K562 (cell line): ENCODE data around the gene CPT1C. TPM values are rescaled to one million over a fixed set of nuclear protein-coding genes. Genes with fewer than 3 reads are reported as not detected.

ENCODE experiments used
- ARID1B ChIP-seq: fragments of 450-650 bp; IDR thresholded peaks from 2 replicates; pipeline ENCODE4 v1.6.1; 2016; ENCODE audit warnings: antibody characterized with exemption, mild to moderate bottlenecking, inconsistent platforms
- BACH1 ChIP-seq: fragments of 200-800 bp; sonication (Bioruptor generic); IDR thresholded peaks from 2 replicates; pipeline ENCODE4 v1.6.1; 2016; ENCODE audit warnings: missing genetic modification characterization, missing compliant biosample characterization
- CHAMP1 ChIP-seq: fragments of 450-650 bp; IDR thresholded peaks from 2 replicates; pipeline ENCODE4 v1.6.1; 2016; ENCODE audit warnings: mild to moderate bottlenecking
- EHMT2 ChIP-seq: fragments of 450-650 bp; IDR thresholded peaks from 2 replicates; pipeline ENCODE4 v1.6.1; 2018; ENCODE audit warnings: antibody characterized with exemption
- EZH2 ChIP-seq: IDR thresholded peaks from 2 replicates; pipeline ENCODE4 v1.6.1; 2012; ENCODE audit warnings: low read depth, mild to moderate bottlenecking, inconsistent platforms, low read length, borderline replicate concordance
- FOS ChIP-seq: IDR thresholded peaks from 3 replicates; pipeline ENCODE4 v1.6.1; 2011; ENCODE audit not compliant: insufficient read length; ENCODE audit errors: extremely low read depth
- GTF2B ChIP-seq: IDR thresholded peaks from 2 replicates; pipeline ENCODE4 v1.6.1; 2011; ENCODE audit not compliant: insufficient read length; ENCODE audit errors: extremely low read depth
- HDAC6 ChIP-seq: IDR thresholded peaks from 2 replicates; pipeline ENCODE4 v1.6.1; 2012; ENCODE audit warnings: low read depth, mild to moderate bottlenecking, control low read depth, inconsistent platforms, low read length, moderate library complexity
- JUNB ChIP-seq: fragments of 450-650 bp; formaldehyde crosslinking; conservative IDR thresholded peaks from 2 replicates; pipeline ENCODE4 v1.4.0; 2020; ENCODE audit warnings: mild to moderate bottlenecking
- KDM1A ChIP-seq, 2 experiments: fragments of 450-650 bp; IDR thresholded peaks; 2 replicates each; pipeline ENCODE4 v1.6.1; 2016; ENCODE audit warnings: mild to moderate bottlenecking in 2 of 2
- MEIS2 ChIP-seq: fragments of 450-650 bp; IDR thresholded peaks from 2 replicates; pipeline ENCODE4 v1.6.1; 2014; ENCODE audit warnings: mild to moderate bottlenecking; ENCODE audit not compliant: partially characterized antibody
- NR1H2 ChIP-seq: sonication (generic); formaldehyde crosslinking; IDR thresholded peaks from 2 replicates; pipeline ENCODE4 v1.4.0; 2020; ENCODE audit warnings: mild to moderate bottlenecking, missing genetic modification reagents
- POLR2B ChIP-seq: fragments of 450-650 bp; IDR thresholded peaks from 2 replicates; pipeline ENCODE4 v1.6.1; 2018; ENCODE audit warnings: low read depth; ENCODE audit not compliant: partially characterized antibody
- PREB ChIP-seq: sonication (generic); formaldehyde crosslinking; IDR thresholded peaks from 2 replicates; pipeline ENCODE4 v1.8.1; 2023; ENCODE audit warnings: mild to moderate bottlenecking, missing genetic modification reagents
- PTBP1 ChIP-seq: fragments of 200-400 bp; formaldehyde crosslinking; IDR thresholded peaks from 2 replicates; pipeline ENCODE4 v1.6.1; 2017; ENCODE audit warnings: low read depth, low read length
- PYGO2 ChIP-seq: fragments of 450-650 bp; IDR thresholded peaks from 2 replicates; pipeline ENCODE4 v1.6.1; 2016; ENCODE audit warnings: mild to moderate bottlenecking, missing genetic modification characterization, moderate library complexity, missing compliant biosample characterization
- RBM17 ChIP-seq: fragments of 200-400 bp; formaldehyde crosslinking; IDR thresholded peaks from 2 replicates; pipeline ENCODE4 v1.6.1; 2017; ENCODE audit warnings: low read depth, mild to moderate bottlenecking, low read length, borderline replicate concordance
- RFX1 ChIP-seq: fragments of 450-650 bp; IDR thresholded peaks from 2 replicates; pipeline ENCODE4 v1.6.1; 2016; ENCODE audit warnings: mild to moderate bottlenecking, moderate library complexity
- RFX7 ChIP-seq: fragments of 250-450 bp; sonication (Bioruptor Pico); IDR thresholded peaks from 2 replicates; pipeline ENCODE4 v1.5.1; 2021; ENCODE audit warnings: mild to moderate bottlenecking
- SIN3A ChIP-seq, 2 experiments: fragments of 150-350 bp in 1 of 2; IDR thresholded peaks; 2 replicates each; pipeline ENCODE4 v1.6.1; 2011 to 2016; ENCODE audit warnings: borderline replicate concordance in 2 of 2, low read depth in 2 of 2, low read length in 2 of 2, mild to moderate bottlenecking in 2 of 2, moderate library complexity in 2 of 2; ENCODE audit not compliant: control insufficient read depth in 1 of 2
- XRCC5 ChIP-seq: fragments of 200-400 bp; formaldehyde crosslinking; IDR thresholded peaks from 2 replicates; pipeline ENCODE4 v1.6.1; 2017; ENCODE audit warnings: low read depth, mild to moderate bottlenecking, low read length
- ZNF561 ChIP-seq: fragments of 450-650 bp; formaldehyde crosslinking; conservative IDR thresholded peaks from 2 replicates; pipeline ENCODE4 v1.4.0; 2020; ENCODE audit warnings: mild to moderate bottlenecking, moderate library complexity
- ZNF644 ChIP-seq: fragments of 200-800 bp; sonication (Bioruptor generic); IDR thresholded peaks from 2 replicates; pipeline ENCODE4 v1.6.1; 2016; ENCODE audit warnings: low read depth, missing genetic modification characterization, missing compliant biosample characterization
- ZNF668 ChIP-seq: fragments of 250-450 bp; sonication (Bioruptor Pico); IDR thresholded peaks from 2 replicates; pipeline ENCODE4 v1.8.0; 2022; ENCODE audit warnings: mild to moderate bottlenecking, inconsistent platforms
- ZNF79 ChIP-seq: fragments of 250-450 bp; sonication (Bioruptor Pico); IDR thresholded peaks from 2 replicates; pipeline ENCODE4 v1.4.0; 2020; ENCODE audit warnings: low read depth, mild to moderate bottlenecking, moderate library complexity
- ZNF830 ChIP-seq: fragments of 250-450 bp; sonication (Bioruptor Pico); IDR thresholded peaks from 2 replicates; pipeline ENCODE4 v1.5.0; 2021; ENCODE audit warnings: mild to moderate bottlenecking
- polyA plus RNA-seq, 8 experiments: library from polyadenylated mRNA; depleted of rRNA in 4 of 8; stranded (reverse) in 5 of 8; unstranded in 3 of 8; fragments of >200 nt; fragmentation: Nextera tagmentation in 2 of 8; fragmentation: Illumina TruSeq in 1 of 8; extraction: Ambion mirVana in 2 of 8; extraction: Trizol in 1 of 8; gene quantifications; 2 replicates each; pipeline versions ENCODE4 v1.2.1 to v1.2.3, GENCODE V29; 2011 to 2014; ENCODE audit warnings: inconsistent platforms in 1 of 8, missing spikeins in 1 of 8
- total RNA-seq, 7 experiments: library from RNA; depleted of rRNA in 6 of 7; stranded (reverse); fragments of >200 nt in 6 of 7; fragmentation: Illumina TruSeq in 2 of 7; extraction: Trizol in 2 of 7; gene quantifications; 2 replicates each; pipeline versions ENCODE4 v1.2.1 to v1.2.3, GENCODE V29; 2011 to 2021; ENCODE audit warnings: low replicate concordance in 1 of 7

CPT1C gene
- total and polyA plus RNA-seq, 9 of the 15 experiments (the other 6 are each of a cell fraction or from before 2014, with no cell fraction given) = 1.9 to 12.3 (median 3.0) TPM

- TF ChIP-seq GTF2B = no peak
- no peak for TF ChIP-seq PYGO2 (tag)
- peak; percentile 37 to 76; a peak in 1 of 4 replicates for TF ChIP-seq SIN3A (IDR thresholded peaks at IDR 0.05; ENCODE audit: borderline replicate concordance in 2 of 2, control insufficient read depth in 1 of 2, low read depth in 2 of 2, low read length in 2 of 2)
- TF ChIP-seq EZH2 = no peak
- no peak for TF ChIP-seq RBM17
- TF ChIP-seq JUNB (CRISPR knock-in tag) = no peak
- no peak for TF ChIP-seq ZNF79 (CRISPR knock-in tag)
- no peak for TF ChIP-seq RFX7 (CRISPR knock-in tag)
- TF ChIP-seq ZNF561 (CRISPR knock-in tag) = no peak
- no peak for TF ChIP-seq EHMT2
- TF ChIP-seq CHAMP1 = no peak
- no peak for TF ChIP-seq ZNF644 (tag)
- TF ChIP-seq PTBP1 = no peak
- no peak for TF ChIP-seq NR1H2 (CRISPR knock-in tag)
- TF ChIP-seq ZNF830 (CRISPR knock-in tag) = no peak
- TF ChIP-seq FOS = no peak
- no peak for TF ChIP-seq KDM1A (IDR thresholded peaks at IDR 0.05)
- TF ChIP-seq MEIS2 = no peak
- TF ChIP-seq ARID1B = no peak
- no peak for TF ChIP-seq HDAC6
- TF ChIP-seq POLR2B = peak; percentile 36
- no peak for TF ChIP-seq PREB (CRISPR knock-in tag)
- TF ChIP-seq RFX1 = no peak
- no peak for TF ChIP-seq XRCC5
- TF ChIP-seq BACH1 = no peak
- TF ChIP-seq ZNF668 = no peak
Observed at GRCh38 chr19:49664171-49665035, 26.5 kb upstream of the CPT1C start (continued).
